A549 (cell line): ENCODE measurements around the gene CES1. TPM values are rescaled to one million over a fixed set of nuclear protein-coding genes. Genes with fewer than 3 reads are reported as not detected.

ENCODE experiments used
- ATAC-seq, 2 experiments: fragments of 200-7000 bp in 1 of 2; fragments of >200 bp in 1 of 2; cut with Nextera tagmentation in 1 of 2; cut with Tn5 transposase in 1 of 2; 3 replicates each; pipeline versions ENCODE4 v1.8.0 to v1.9.1; 2018 to 2020; ENCODE audit warnings: mild to moderate bottlenecking in 1 of 2, moderate library complexity in 1 of 2
- CTCF ChIA-PET: fragments of 300-600 bp; sonication (Branson Sonifier 250); formaldehyde crosslinking; extraction: SDS; loops from one replicate; lab custom pipeline; 2021; ENCODE audit warnings: antibody characterized with exemption, inconsistent platforms; lab: Yijun Ruan, JAX
- POLR2A ChIA-PET: fragments of 350-600 bp; formaldehyde crosslinking; extraction: SDS; loops from one replicate; lab custom pipeline; 2021; ENCODE audit warnings: antibody characterized with exemption, inconsistent platforms; lab: Yijun Ruan, JAX
- DNase-seq, 2 experiments: peaks; one replicate each; pipeline versions ENCODE4 v3.0.0 to v3.0.0-alpha.2; 2011 to 2016; ENCODE audit warnings: low read depth in 1 of 2, low spot score in 1 of 2
- FAIRE-seq: peaks from 2 replicates; lab custom pipeline; 2011; peaks lifted over from hg19 to GRCh38; lab: Jason Lieb, UNC
- H3K27ac ChIP-seq, 2 experiments: fragments of >200 bp; sonication (Bioruptor Twin); formaldehyde crosslinking; 3 replicates each; pipeline ENCODE4 v1.5.1; 2016 to 2017
- H3K4me1 ChIP-seq: fragments of >200 bp; sonication (Bioruptor Twin); formaldehyde crosslinking; 3 replicates; pipeline ENCODE4 v1.6.1; 2016
- H3K4me2 ChIP-seq: fragments of >200 bp; sonication (Bioruptor Twin); formaldehyde crosslinking; 3 replicates; pipeline ENCODE4 v1.6.1; 2016
- H3K4me3 ChIP-seq: fragments of >200 bp; sonication (Bioruptor Twin); formaldehyde crosslinking; 3 replicates; pipeline ENCODE4 v1.5.1; 2016
- H3K9me3 ChIP-seq: fragments of >200 bp; sonication (Bioruptor Twin); formaldehyde crosslinking; 3 replicates; pipeline ENCODE4 v1.6.1; 2016
- BHLHE40 ChIP-seq: IDR thresholded peaks from 2 replicates; pipeline ENCODE4 v1.6.1; 2012; ENCODE audit warnings: low read depth, low read length, inconsistent platforms
- CBX8 ChIP-seq: fragments of 200-600 bp; sonication (generic); IDR thresholded peaks from 2 replicates; pipeline ENCODE4 v1.6.1; 2016
- CEBPB ChIP-seq, 2 experiments: fragments of >200 bp in 1 of 2; sonication (Bioruptor Twin) in 1 of 2; formaldehyde crosslinking in 1 of 2; IDR thresholded peaks; 2 replicates each; pipeline ENCODE4 v1.6.1; 2012 to 2016
- CTCF ChIP-seq: fragments of >200 bp; sonication (Bioruptor Twin); formaldehyde crosslinking; IDR thresholded peaks from 3 replicates; pipeline ENCODE4 v1.5.1; 2016
- EHF ChIP-seq: fragments of 250-450 bp; sonication (Bioruptor Pico); IDR thresholded peaks from 2 replicates; pipeline ENCODE4 v1.5.0; 2020; ENCODE audit warnings: mild to moderate bottlenecking
- EHMT2 ChIP-seq: fragments of 200-600 bp; sonication (generic); IDR thresholded peaks from 2 replicates; pipeline ENCODE4 v1.6.1; 2016; ENCODE audit warnings: antibody characterized with exemption, low read depth, mild to moderate bottlenecking, moderate library complexity
- ESRRA ChIP-seq: fragments of 150-350 bp; IDR thresholded peaks from 2 replicates; pipeline ENCODE4 v1.6.1; 2014; ENCODE audit warnings: mild to moderate bottlenecking, low read length, borderline replicate concordance
- FOSB ChIP-seq: fragments of 250-450 bp; sonication (Bioruptor Pico); IDR thresholded peaks from 2 replicates; pipeline ENCODE4 v1.5.0; 2020; ENCODE audit warnings: mild to moderate bottlenecking, moderate library complexity
- GATA3 ChIP-seq: IDR thresholded peaks from 2 replicates; pipeline ENCODE4 v1.6.1; 2012; ENCODE audit warnings: borderline replicate concordance
- HEYL ChIP-seq: fragments of 250-450 bp; sonication (Bioruptor Pico); IDR thresholded peaks from 2 replicates; pipeline ENCODE4 v1.8.0; 2021; ENCODE audit warnings: mild to moderate bottlenecking, moderate library complexity
- HOXA7 ChIP-seq: fragments of 250-450 bp; sonication (Bioruptor Pico); IDR thresholded peaks from 2 replicates; pipeline ENCODE4 v1.5.0; 2020; ENCODE audit warnings: mild to moderate bottlenecking, moderate library complexity
- JUNB ChIP-seq: fragments of >200 bp; sonication (Bioruptor Twin); formaldehyde crosslinking; IDR thresholded peaks from 2 replicates; pipeline ENCODE4 v1.6.1; 2016
- KDM5A ChIP-seq: fragments of 200-600 bp; sonication (generic); IDR thresholded peaks from 2 replicates; pipeline ENCODE4 v1.6.1; 2016; ENCODE audit warnings: antibody characterized with exemption, mild to moderate bottlenecking
- POLR2AphosphoS2 ChIP-seq: conservative IDR thresholded peaks from 2 replicates; pipeline ENCODE4 v1.6.1; 2012; ENCODE audit warnings: low read length, improper control_type of control experiment, inconsistent platforms
- RAD21 ChIP-seq, 2 experiments: fragments of >200 bp in 1 of 2; sonication (Bioruptor Twin) in 1 of 2; formaldehyde crosslinking in 1 of 2; IDR thresholded peaks in 1 of 2; conservative IDR thresholded peaks in 1 of 2; 2 replicates in 1 of 2; 3 replicates in 1 of 2; pipeline ENCODE4 v1.6.1; 2012 to 2018; ENCODE audit warnings: inconsistent platforms in 1 of 2
- RARB ChIP-seq: fragments of 250-450 bp; sonication (Bioruptor Pico); IDR thresholded peaks from 2 replicates; pipeline ENCODE4 v1.8.0; 2021; ENCODE audit warnings: mild to moderate bottlenecking, moderate library complexity
- RFX5 ChIP-seq: fragments of 450-650 bp; IDR thresholded peaks from 2 replicates; pipeline ENCODE4 v1.7.1; 2014; ENCODE audit warnings: antibody characterized with exemption, mild to moderate bottlenecking, moderate library complexity
- TFCP2L1 ChIP-seq: fragments of 250-450 bp; sonication (Bioruptor Pico); IDR thresholded peaks from 2 replicates; pipeline ENCODE4 v1.5.0; 2021; ENCODE audit warnings: mild to moderate bottlenecking
- ZNF302 ChIP-seq: fragments of 250-450 bp; sonication (Bioruptor Pico); IDR thresholded peaks from 2 replicates; pipeline ENCODE4 v1.9.0; 2021; ENCODE audit warnings: inconsistent platforms, mild to moderate bottlenecking, moderate library complexity
- ZSCAN20 ChIP-seq: fragments of 250-450 bp; sonication (Bioruptor Pico); IDR thresholded peaks from 2 replicates; pipeline ENCODE4 v1.8.0; 2022; ENCODE audit warnings: mild to moderate bottlenecking, moderate library complexity
- WGBS: methylation state at CpG from one replicate; pipeline ENCODE4 v1.1.6; 2017; ENCODE audit errors: missing lambda C conversion rate; 5-methylcytosine and 5-hydroxymethylcytosine counted together
- polyA plus RNA-seq, 4 experiments: library from polyadenylated mRNA; depleted of rRNA in 3 of 4; stranded (reverse); fragments of >200 nt; fragmentation: RNase III in 1 of 4; extraction: RNeasy Plus Mini Kit Qiagen cat#74134 plus additional on column Dnase treatment in 1 of 4; gene quantifications; 2 replicates in 3 of 4; 3 replicates in 1 of 4; pipeline ENCODE4 v1.2.3, GENCODE V29; 2011 to 2017
- TF ChIP-seq, protein P1 (sequence below): fragments of 250-450 bp; sonication (Bioruptor Pico); IDR thresholded peaks from 2 replicates; pipeline ENCODE4 v1.5.0; 2021; ENCODE audit warnings: mild to moderate bottlenecking, moderate library complexity, borderline replicate concordance
- TF ChIP-seq, protein P2 (sequence below): fragments of >200 bp; sonication (Bioruptor Twin); formaldehyde crosslinking; IDR thresholded peaks from 2 replicates; pipeline ENCODE4 v1.6.1; 2016
- TF ChIP-seq, protein P3 (sequence below): IDR thresholded peaks from 2 replicates; pipeline ENCODE4 v1.6.1; 2012
- TF ChIP-seq, protein P4 (sequence below): fragments of 200-600 bp; sonication (generic); IDR thresholded peaks from 2 replicates; pipeline ENCODE4 v1.6.1; 2016; ENCODE audit warnings: antibody characterized with exemption, mild to moderate bottlenecking, moderate library complexity

Gene CES1
- polyA plus RNA-seq, 2 of the 4 experiments (the other 2 are of a cell fraction), result 17.9 to 84.1 TPM

DNA sequence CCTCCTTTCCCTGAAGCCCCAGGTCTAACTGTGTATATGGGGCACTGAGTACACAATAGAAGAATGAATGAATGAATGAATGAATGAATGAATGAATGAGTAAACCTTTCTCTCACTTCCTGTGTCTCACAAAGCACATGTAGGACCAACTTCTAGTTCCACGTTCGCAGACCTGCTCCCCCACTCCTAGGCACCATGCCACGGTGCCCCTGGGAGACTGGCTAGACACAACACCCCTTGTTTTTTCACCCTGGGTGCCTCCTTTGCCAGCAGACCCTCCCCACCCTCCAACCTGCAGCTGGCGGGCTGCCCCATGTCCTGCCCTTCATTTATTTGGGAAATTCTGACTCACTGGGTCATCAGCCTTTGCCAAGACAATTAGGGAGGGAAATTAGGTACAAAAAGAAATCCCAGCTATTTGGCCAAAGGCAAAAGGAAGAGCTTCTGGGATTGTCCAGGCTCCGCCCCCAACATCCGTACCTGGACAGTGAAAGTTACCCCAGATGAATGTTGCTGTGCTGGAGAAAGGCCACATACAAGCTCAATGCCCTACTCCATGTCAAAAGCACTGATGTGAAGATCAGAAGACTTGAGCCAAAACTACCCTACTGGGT, 7.7 kb downstream of the CES1 start:
- no peaks in the 10 kb centered on the region for H3K9me3 ChIP-seq
- no peak for DNase-seq
- no peak overlapping the region for H3K4me2 ChIP-seq
- no peak for ATAC-seq
- CTCF ChIA-PET, result no interaction called here
- POLR2A ChIA-PET, result no interaction called here
- WGBS, result 64% methylated on average over 6 of the region's 6 CpGs
- H3K4me3 ChIP-seq, result no peak overlapping the region
- H3K27ac ChIP-seq, result no peak overlapping the region
- no peak for FAIRE-seq
- H3K4me1 ChIP-seq, result no peaks in the 10 kb centered on the region
- TF ChIP-seq EHMT2 (no peak), TFCP2L1 (no peak), FOSB (CRISPR knock-in tag) (no peak), ZSCAN20 (CRISPR knock-in tag) (no peak), POLR2AphosphoS2 (no peak), KDM5A (no peak), ZNF302 (CRISPR knock-in tag) (no peak), HOXA7 (CRISPR knock-in tag) (no peak)
- TF ChIP-seq, protein P1, sequence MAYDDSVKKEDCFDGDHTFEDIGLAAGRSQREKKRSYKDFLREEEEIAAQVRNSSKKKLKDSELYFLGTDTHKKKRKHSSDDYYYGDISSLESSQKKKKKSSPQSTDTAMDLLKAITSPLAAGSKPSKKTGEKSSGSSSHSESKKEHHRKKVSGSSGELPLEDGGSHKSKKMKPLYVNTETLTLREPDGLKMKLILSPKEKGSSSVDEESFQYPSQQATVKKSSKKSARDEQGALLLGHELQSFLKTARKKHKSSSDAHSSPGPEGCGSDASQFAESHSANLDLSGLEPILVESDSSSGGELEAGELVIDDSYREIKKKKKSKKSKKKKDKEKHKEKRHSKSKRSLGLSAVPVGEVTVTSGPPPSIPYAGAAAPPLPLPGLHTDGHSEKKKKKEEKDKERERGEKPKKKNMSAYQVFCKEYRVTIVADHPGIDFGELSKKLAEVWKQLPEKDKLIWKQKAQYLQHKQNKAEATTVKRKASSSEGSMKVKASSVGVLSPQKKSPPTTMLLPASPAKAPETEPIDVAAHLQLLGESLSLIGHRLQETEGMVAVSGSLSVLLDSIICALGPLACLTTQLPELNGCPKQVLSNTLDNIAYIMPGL, result no peak

GRCh38 chr16:55824473-55825000, 8.4 kb downstream of the CES1 start:
- H3K27ac ChIP-seq, result no peak overlapping the region
- WGBS, result 87% methylated on average over 4 of the region's 4 CpGs
- POLR2A ChIA-PET, result no interaction called here
- no peak overlapping the region for H3K4me2 ChIP-seq
- no peak overlapping the region for H3K4me3 ChIP-seq
- DNase-seq, result no peak
- H3K9me3 ChIP-seq, result no peaks in the 10 kb centered on the region
- ATAC-seq, result no peak
- no peak for FAIRE-seq
- CTCF ChIA-PET, result no interaction called here
- H3K4me1 ChIP-seq, result no peaks in the 10 kb centered on the region
- TF ChIP-seq RAD21 (conservative IDR thresholded peaks at IDR 0.05 in 1 of 2, IDR thresholded peaks at IDR 0.05 in 1 of 2), result no peak
- TF ChIP-seq, protein P2, sequence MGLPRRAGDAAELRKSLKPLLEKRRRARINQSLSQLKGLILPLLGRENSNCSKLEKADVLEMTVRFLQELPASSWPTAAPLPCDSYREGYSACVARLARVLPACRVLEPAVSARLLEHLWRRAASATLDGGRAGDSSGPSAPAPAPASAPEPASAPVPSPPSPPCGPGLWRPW, result no peak
- TF ChIP-seq, protein P3, sequence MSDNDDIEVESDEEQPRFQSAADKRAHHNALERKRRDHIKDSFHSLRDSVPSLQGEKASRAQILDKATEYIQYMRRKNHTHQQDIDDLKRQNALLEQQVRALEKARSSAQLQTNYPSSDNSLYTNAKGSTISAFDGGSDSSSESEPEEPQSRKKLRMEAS, result no peak
- no peak for TF ChIP-seq CBX8
- no peak for TF ChIP-seq TFCP2L1
- TF ChIP-seq BHLHE40, result no peak
- TF ChIP-seq RFX5, result no peak
- TF ChIP-seq CEBPB (IDR thresholded peaks at IDR 0.05), result no peak
- no peak for TF ChIP-seq RARB (CRISPR knock-in tag)
- no peak for TF ChIP-seq CTCF
- TF ChIP-seq, protein P1, result no peak
- TF ChIP-seq JUNB, result no peak
- no peak for TF ChIP-seq HEYL
- no peak for TF ChIP-seq POLR2AphosphoS2
- TF ChIP-seq EHF (CRISPR knock-in tag), result no peak
- no peak for TF ChIP-seq ESRRA
- TF ChIP-seq GATA3, result no peak
- no peak for TF ChIP-seq FOSB (CRISPR knock-in tag)
- TF ChIP-seq, protein P4, sequence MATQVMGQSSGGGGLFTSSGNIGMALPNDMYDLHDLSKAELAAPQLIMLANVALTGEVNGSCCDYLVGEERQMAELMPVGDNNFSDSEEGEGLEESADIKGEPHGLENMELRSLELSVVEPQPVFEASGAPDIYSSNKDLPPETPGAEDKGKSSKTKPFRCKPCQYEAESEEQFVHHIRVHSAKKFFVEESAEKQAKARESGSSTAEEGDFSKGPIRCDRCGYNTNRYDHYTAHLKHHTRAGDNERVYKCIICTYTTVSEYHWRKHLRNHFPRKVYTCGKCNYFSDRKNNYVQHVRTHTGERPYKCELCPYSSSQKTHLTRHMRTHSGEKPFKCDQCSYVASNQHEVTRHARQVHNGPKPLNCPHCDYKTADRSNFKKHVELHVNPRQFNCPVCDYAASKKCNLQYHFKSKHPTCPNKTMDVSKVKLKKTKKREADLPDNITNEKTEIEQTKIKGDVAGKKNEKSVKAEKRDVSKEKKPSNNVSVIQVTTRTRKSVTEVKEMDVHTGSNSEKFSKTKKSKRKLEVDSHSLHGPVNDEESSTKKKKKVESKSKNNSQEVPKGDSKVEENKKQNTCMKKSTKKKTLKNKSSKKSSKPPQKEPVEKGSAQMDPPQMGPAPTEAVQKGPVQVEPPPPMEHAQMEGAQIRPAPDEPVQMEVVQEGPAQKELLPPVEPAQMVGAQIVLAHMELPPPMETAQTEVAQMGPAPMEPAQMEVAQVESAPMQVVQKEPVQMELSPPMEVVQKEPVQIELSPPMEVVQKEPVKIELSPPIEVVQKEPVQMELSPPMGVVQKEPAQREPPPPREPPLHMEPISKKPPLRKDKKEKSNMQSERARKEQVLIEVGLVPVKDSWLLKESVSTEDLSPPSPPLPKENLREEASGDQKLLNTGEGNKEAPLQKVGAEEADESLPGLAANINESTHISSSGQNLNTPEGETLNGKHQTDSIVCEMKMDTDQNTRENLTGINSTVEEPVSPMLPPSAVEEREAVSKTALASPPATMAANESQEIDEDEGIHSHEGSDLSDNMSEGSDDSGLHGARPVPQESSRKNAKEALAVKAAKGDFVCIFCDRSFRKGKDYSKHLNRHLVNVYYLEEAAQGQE, result no peak
